Activated naive CD4-positive, alpha-beta T cell treated with Interleukin-2 at 50 U/mL for 16 hours (primary cell): Measurements from ENCODE around the gene MKS1.
A peak's percentile ranks its signal among the peaks of the same experiment; 100 is the strongest.

Source experiments
- DNase-seq: peaks from one replicate; pipeline ENCODE4 v3.0.0-alpha.2; 2020

MKS1 gene

DNA sequence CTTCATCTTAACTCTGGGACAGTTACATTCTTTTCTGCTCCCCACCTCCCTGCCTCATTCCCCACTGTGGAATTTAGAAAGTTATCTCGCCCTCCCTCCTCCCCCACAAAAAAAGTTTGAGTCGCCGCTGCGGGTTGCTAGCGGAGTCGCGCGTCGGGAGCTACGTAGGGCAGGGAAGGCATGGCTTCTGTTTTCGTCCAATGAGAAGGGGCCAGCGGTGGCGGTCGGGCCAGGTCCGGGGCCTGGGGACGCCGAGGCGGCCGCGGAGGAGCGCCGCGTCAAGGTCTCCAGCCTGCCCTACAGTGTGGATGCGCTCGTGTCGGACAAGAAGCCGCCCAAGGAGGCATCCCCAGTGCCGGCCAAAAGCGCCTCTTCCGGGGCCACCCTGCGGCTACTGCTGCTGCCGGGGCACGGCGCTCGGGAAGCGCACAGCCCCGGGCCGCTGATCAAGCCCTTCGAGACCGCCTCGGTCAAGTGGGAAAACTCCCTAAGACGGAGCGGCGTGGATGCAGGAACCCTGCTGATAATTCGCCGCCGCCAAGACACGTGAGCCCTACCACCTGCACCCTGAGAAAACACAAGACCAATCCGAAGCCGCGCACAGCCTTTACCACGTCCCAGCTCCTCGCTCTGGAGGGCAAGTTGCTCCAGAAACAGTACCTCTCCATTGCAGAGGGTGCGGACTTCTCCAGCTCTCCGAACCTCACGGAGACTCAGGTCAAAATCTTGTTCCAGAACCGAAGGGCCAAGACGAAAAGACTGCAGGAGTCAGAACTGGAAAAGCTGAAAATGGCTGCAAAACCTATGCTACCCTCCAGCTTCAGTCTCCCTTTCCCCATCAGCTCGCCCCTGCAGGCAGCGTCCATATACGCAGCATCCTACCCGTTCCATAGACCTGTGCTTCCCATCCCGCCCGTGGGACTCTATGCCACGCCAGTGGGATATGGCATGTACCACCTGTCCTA, 61.9 kb downstream of the MKS1 start:
- peak; percentile 68 for DNase-seq
